ENCODE results near the gene STC2. TPM values are rescaled to one million over a fixed set of nuclear protein-coding genes. Genes with fewer than 3 reads are reported as not detected.

The STC2 gene
- total and polyA plus RNA-seq, 10 of the 15 experiments (the other 5 are each of a cell fraction or from before 2014, with no cell fraction given) = 0.05 to 4.8 (median 2.0) TPM

DNA sequence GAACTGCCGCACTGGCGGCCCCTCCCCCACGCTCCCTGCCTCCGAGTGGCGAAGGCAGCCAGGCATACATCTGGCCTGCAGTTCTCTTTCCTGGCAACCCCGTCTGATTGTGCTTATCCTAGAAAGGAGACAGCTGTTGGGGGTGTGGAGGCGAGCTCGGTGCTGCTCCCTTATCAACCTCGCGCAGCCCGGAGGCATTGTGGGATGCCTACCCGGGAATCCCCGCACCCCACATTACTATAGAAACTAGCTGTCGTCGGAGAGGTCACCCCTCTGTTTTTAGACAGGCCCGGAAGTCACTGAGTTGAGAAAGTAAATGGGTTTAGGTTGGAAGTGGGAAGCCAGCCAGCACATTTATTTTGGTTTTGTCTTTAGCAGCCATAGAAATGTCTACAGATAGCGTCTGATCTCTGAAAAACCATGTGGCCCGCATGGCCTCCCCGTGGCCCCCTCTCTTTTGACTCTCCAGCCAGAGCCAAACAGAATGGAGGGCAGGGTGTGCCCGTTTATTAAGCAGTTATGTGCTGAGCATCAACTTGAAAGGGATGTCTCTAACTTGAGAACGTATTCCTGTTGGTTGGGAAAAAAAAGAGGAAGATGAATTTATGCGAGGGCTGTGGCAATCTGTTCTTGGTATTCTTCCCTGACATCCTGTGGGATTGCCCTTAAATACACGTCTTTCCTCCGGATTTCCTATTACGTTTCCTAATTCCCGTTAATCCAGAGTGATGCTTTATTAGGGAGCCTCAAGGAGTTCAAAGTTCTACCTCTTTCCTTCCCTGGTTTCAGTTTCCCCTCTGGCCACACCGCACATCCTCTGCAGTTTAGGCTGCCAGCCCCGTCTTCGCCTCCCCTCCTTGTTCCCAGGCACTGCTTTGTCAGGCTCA, 3.9 kb downstream of the STC2 start (continued):
- TF ChIP-seq, protein P1, sequence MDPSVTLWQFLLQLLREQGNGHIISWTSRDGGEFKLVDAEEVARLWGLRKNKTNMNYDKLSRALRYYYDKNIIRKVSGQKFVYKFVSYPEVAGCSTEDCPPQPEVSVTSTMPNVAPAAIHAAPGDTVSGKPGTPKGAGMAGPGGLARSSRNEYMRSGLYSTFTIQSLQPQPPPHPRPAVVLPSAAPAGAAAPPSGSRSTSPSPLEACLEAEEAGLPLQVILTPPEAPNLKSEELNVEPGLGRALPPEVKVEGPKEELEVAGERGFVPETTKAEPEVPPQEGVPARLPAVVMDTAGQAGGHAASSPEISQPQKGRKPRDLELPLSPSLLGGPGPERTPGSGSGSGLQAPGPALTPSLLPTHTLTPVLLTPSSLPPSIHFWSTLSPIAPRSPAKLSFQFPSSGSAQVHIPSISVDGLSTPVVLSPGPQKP (IDR thresholded peaks at IDR 0.05; ENCODE audit: low read depth, low read length) = no peak
- no peak for TF ChIP-seq MYC (IDR thresholded peaks at IDR 0.05; ENCODE audit: insufficient read depth, insufficient read length, insufficient replicate concordance, low read length, severe bottlenecking)
- TF ChIP-seq, protein P2, sequence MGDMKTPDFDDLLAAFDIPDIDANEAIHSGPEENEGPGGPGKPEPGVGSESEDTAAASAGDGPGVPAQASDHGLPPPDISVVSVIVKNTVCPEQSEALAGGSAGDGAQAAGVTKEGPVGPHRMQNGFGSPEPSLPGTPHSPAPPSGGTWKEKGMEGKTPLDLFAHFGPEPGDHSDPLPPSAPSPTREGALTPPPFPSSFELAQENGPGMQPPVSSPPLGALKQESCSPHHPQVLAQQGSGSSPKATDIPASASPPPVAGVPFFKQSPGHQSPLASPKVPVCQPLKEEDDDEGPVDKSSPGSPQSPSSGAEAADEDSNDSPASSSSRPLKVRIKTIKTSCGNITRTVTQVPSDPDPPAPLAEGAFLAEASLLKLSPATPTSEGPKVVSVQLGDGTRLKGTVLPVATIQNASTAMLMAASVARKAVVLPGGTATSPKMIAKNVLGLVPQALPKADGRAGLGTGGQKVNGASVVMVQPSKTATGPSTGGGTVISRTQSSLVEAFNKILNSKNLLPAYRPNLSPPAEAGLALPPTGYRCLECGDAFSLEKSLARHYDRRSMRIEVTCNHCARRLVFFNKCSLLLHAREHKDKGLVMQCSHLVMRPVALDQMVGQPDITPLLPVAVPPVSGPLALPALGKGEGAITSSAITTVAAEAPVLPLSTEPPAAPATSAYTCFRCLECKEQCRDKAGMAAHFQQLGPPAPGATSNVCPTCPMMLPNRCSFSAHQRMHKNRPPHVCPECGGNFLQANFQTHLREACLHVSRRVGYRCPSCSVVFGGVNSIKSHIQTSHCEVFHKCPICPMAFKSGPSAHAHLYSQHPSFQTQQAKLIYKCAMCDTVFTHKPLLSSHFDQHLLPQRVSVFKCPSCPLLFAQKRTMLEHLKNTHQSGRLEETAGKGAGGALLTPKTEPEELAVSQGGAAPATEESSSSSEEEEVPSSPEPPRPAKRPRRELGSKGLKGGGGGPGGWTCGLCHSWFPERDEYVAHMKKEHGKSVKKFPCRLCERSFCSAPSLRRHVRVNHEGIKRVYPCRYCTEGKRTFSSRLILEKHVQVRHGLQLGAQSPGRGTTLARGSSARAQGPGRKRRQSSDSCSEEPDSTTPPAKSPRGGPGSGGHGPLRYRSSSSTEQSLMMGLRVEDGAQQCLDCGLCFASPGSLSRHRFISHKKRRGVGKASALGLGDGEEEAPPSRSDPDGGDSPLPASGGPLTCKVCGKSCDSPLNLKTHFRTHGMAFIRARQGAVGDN (IDR thresholded peaks at IDR 0.05) = no peak
- TF ChIP-seq, protein P3, sequence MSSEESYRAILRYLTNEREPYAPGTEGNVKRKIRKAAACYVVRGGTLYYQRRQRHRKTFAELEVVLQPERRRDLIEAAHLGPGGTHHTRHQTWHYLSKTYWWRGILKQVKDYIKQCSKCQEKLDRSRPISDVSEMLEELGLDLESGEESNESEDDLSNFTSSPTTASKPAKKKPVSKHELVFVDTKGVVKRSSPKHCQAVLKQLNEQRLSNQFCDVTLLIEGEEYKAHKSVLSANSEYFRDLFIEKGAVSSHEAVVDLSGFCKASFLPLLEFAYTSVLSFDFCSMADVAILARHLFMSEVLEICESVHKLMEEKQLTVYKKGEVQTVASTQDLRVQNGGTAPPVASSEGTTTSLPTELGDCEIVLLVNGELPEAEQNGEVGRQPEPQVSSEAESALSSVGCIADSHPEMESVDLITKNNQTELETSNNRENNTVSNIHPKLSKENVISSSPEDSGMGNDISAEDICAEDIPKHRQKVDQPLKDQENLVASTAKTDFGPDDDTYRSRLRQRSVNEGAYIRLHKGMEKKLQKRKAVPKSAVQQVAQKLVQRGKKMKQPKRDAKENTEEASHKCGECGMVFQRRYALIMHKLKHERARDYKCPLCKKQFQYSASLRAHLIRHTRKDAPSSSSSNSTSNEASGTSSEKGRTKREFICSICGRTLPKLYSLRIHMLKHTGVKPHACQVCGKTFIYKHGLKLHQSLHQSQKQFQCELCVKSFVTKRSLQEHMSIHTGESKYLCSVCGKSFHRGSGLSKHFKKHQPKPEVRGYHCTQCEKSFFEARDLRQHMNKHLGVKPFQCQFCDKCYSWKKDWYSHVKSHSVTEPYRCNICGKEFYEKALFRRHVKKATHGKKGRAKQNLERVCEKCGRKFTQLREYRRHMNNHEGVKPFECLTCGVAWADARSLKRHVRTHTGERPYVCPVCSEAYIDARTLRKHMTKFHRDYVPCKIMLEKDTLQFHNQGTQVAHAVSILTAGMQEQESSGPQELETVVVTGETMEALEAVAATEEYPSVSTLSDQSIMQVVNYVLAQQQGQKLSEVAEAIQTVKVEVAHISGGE (CRISPR knock-in tag; IDR thresholded peaks at IDR 0.05) = no peak

All from GM12878 (cell line).